ENCODE measurements around the gene SSH3.

Gene SSH3

DNA sequence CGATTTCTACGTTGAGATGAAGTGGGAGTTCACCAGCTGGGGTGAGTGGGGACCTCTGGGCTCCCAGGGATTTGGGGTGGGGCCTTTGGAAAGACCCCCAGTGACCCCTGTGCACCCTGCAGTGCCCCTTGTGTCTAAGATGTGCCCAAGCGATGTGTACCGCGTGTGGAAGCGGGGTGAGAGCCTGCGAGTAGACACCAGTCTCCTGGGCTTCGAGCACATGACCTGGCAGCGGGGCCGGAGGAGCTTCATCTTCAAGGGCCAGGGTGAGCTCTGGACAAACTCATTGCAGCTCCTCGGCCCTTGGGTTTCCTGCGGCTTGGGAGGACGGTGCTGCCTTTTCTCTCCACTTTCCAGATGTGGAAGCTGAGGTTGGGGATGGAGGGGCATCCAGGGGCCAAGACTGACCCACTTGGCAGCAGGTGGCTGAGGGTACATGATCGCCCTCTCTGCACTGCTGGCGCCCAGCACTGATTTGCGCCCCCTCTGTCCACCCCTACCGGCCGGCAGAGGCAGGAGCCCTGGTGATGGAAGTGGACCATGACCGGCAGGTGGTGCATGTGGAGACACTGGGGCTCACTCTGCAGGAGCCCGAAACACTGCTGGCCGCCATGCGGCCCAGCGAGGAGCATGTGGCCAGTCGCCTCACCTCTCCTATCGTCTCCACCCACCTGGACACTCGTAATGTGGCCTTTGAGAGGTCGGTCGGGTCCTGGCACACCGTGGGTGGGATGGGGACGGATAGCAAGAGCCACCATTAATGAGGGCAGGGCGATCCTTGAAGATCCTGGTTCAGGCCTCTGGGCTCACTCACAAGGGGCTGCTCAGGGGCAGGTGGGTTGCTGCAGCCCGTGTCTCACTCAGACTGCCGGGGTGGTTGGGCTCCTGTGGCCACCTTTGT lies 11.6 kb upstream of the SSH3 start:
- Mint-ChIP-seq H3K27me3 (no peaks in the 10 kb centered on the region), H3K9me3 (peaks cover 9% of the 10 kb centered on the region), H3K4me3 (no peak overlapping the region), H3K27ac (no peak overlapping the region), H3K4me1 (ENCODE audit: low read depth) (peaks cover 50% of the 10 kb centered on the region), H3K36me3 (ENCODE audit: low read depth) (peaks cover 55% of the 10 kb centered on the region)

DNA sequence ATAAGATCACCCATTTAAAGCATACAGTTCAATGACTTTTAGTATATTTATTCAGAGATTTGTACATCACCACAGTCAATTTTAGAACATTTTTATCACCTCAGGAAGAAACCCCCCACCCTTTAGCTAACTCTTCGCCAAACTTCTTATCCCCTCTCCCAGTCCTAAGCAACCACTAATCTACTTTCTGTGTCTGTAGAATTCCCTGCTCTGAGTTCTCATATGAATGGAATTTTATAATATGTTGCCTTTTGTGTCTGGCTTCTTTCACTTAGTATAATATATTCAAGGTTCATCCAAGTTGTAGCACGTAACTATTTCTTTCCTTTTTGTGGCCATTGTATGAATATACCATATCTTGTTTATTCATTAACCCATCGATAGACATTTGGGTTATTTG lies 10.7 kb upstream of the SSH3 start:
- H3K9me3 Mint-ChIP-seq, result peaks cover 13% of the 10 kb centered on the region
- peaks cover 41% of the 10 kb centered on the region for H3K4me1 Mint-ChIP-seq (ENCODE audit: low read depth)
- H3K27me3 Mint-ChIP-seq, result no peaks in the 10 kb centered on the region
- peak overlapping the region; percentile 64 for H3K27ac Mint-ChIP-seq
- peaks cover 52% of the 10 kb centered on the region for H3K36me3 Mint-ChIP-seq (ENCODE audit: low read depth)
- H3K4me3 Mint-ChIP-seq, result peak overlapping the region; percentile 51

DNA sequence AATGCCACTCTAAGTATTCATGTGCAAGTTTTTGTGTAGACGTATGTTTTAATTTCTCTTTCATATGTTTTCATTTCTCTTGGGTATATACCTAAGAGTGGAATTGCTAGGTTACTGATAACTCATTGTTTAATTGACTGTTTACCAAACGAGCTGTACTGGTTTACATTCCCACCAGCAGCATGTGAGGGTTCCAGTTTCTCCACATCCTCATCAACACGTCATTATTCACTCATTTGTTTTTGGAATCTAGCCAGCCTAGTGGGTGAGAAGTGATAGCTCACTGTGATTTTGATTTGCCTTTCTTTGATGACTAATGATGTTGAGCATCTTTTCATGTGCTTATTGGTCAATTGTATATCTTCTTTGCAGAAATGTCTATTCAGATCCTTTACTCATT lies 10.2 kb upstream of the SSH3 start:
- Mint-ChIP-seq H3K4me1 (ENCODE audit: low read depth) (peaks cover 37% of the 10 kb centered on the region), H3K4me3 (peak overlapping the region; percentile 51), H3K27me3 (no peaks in the 10 kb centered on the region), H3K36me3 (ENCODE audit: low read depth) (peaks cover 54% of the 10 kb centered on the region), H3K9me3 (peaks cover 13% of the 10 kb centered on the region), H3K27ac (peak overlapping the region; percentile 64)

DNA sequence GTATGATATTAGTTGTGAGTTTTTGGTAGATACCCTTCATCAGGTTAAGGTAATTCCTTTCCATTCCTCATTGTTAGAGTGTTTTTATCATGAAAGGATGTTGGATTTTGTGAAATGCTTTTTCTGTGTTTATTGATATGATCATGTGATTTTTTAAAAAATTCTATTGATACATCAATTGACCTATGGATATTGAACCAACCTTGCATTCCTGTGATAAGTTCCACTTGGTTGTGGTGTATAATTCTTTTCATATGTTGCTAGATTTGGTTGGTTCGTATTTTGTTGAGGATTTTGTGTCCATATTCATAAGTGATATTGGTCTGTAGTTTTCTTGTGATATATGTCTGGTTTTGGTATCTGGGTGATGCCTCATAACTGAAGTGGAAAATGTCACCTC lies 7.5 kb upstream of the SSH3 start:
- no peak overlapping the region for H3K27ac Mint-ChIP-seq
- H3K27me3 Mint-ChIP-seq, result no peaks in the 10 kb centered on the region
- no peak overlapping the region for H3K4me3 Mint-ChIP-seq
- H3K4me1 Mint-ChIP-seq (ENCODE audit: low read depth), result peaks cover 32% of the 10 kb centered on the region
- peaks cover 13% of the 10 kb centered on the region for H3K9me3 Mint-ChIP-seq
- H3K36me3 Mint-ChIP-seq (ENCODE audit: low read depth), result peaks cover 63% of the 10 kb centered on the region

DNA sequence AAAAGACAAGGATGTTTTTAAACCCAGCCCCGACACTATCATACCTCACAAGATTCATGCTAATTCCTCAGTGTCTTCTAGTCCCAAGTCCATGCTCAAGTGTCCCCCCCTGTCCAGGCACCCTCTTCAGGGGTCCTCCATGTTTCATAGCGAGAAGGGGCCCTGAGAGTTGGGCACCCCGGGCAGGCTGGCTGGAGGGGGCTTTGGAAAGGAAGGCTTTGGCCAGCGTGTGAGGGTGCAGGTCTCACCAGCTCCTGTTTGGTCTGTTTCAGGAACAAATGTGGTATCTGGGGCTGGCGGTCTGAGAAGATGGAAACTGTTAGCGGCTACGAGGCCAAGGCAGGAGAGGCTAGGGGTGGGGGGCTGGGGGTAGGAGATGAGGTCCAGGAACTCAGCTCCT lies 4.5 kb upstream of the SSH3 start:
- Mint-ChIP-seq H3K27ac (no peak overlapping the region), H3K36me3 (ENCODE audit: low read depth) (peaks cover 46% of the 10 kb centered on the region), H3K4me1 (ENCODE audit: low read depth) (peaks cover 9% of the 10 kb centered on the region), H3K9me3 (peaks cover 13% of the 10 kb centered on the region), H3K27me3 (no peaks in the 10 kb centered on the region), H3K4me3 (no peak overlapping the region)

DNA sequence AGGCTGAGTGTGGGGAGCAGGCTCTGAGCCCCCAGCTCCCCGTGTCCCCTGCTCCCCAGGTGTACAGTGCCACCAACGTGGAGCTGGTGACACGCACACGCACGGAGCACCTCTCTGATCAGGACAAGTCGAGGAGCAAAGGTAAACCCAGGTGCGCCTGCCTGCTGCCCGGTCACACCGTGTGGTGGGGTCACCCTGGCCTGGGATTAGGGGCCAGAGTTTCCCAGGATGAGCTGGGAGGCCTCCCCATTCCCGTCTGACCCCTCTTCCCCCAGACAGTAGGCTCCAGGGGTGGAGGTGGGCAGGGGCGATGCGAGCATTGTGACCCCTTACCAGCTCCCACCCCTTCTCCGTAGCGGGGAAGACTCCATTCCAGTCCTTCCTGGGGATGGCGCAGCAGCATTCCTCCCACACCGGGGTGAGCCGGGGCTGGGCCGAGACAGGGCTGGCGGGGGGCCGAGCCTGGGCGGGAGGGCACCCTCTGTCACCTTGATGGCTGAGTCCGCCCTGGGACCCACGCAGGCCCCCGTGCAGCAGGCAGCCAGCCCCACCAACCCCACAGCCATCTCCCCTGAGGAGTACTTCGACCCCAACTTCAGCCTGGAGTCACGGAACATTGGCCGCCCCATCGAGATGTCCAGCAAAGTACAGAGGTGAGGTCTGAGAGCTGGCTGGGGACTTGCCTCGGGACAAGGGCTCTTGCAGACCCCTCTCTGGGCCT lies 3.7 kb upstream of the SSH3 start:
- Mint-ChIP-seq H3K9me3 (peaks cover 13% of the 10 kb centered on the region), H3K27ac (no peak overlapping the region), H3K4me1 (ENCODE audit: low read depth) (peaks cover 7% of the 10 kb centered on the region), H3K4me3 (no peak overlapping the region), H3K27me3 (no peaks in the 10 kb centered on the region), H3K36me3 (ENCODE audit: low read depth) (peaks cover 41% of the 10 kb centered on the region)

DNA sequence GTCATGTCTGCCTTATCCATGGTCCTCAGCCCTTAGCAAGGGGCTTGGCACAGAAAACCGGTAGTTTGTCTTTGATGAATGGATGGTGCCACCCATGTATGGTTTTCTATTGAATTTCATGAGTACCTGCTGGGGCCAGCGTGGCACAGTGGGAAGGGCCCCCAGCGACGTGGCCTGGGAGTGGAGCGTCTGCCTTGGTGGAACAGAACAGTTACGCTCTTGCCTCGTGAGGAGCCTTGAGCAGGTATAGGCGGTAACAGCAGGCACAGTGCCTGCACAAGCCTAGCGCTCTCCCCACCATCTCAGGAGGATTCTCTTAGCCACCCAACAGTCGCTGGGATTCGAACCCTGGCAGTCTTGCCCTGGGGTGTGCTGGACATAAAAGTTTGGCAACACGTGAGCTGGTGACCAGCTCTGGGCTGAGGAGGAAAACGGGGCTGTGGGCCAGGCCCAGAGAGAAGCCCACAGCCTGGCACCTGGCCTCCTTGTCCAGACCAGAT lies 3.0 kb upstream of the SSH3 start:
- no peak overlapping the region for H3K4me3 Mint-ChIP-seq
- H3K4me1 Mint-ChIP-seq (ENCODE audit: low read depth), result peaks cover 9% of the 10 kb centered on the region
- H3K36me3 Mint-ChIP-seq (ENCODE audit: low read depth), result peaks cover 35% of the 10 kb centered on the region
- H3K27ac Mint-ChIP-seq, result no peak overlapping the region
- no peaks in the 10 kb centered on the region for H3K27me3 Mint-ChIP-seq
- peaks cover 13% of the 10 kb centered on the region for H3K9me3 Mint-ChIP-seq

DNA sequence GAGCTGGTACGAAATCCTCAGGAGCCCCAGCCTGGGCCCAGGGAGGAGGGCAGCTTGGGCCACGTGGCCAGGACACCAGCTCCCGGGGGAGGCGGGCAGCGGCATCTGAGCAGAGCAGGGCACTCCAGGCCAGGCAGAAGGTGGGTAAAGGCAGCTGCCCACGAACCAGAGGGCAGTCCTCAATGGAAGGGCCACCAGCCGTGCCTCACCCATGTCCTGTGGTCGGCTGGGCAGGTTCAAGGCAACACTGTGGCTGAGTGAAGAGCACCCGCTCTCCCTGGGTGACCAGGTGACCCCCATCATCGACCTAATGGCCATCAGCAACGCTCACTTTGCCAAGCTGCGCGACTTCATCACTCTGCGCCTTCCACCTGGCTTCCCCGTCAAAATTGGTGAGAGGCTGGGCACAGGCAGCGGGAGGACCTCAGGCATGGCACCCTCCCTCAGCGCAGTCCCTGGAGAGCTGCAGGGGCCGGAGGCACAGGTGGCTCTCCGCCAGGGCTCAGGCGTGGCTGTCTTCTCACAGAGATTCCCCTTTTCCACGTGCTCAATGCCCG lies 2.5 kb upstream of the SSH3 start:
- Mint-ChIP-seq H3K9me3 (peaks cover 13% of the 10 kb centered on the region), H3K4me1 (ENCODE audit: low read depth) (peaks cover 9% of the 10 kb centered on the region), H3K27me3 (no peaks in the 10 kb centered on the region), H3K36me3 (ENCODE audit: low read depth) (peaks cover 29% of the 10 kb centered on the region), H3K27ac (no peak overlapping the region), H3K4me3 (no peak overlapping the region)

GRCh38 chr11:67301313-67301921 lies 1.9 kb upstream of the SSH3 start:
- peaks cover 24% of the 10 kb centered on the region for H3K36me3 Mint-ChIP-seq (ENCODE audit: low read depth)
- H3K27ac Mint-ChIP-seq, result no peak overlapping the region
- H3K4me1 Mint-ChIP-seq (ENCODE audit: low read depth), result peaks cover 9% of the 10 kb centered on the region
- H3K4me3 Mint-ChIP-seq, result no peak overlapping the region
- H3K27me3 Mint-ChIP-seq, result no peaks in the 10 kb centered on the region
- H3K9me3 Mint-ChIP-seq, result peaks cover 7% of the 10 kb centered on the region

GRCh38 chr11:67301951-67302516 lies 1.3 kb upstream of the SSH3 start:
- Mint-ChIP-seq H3K4me3 (no peak overlapping the region), H3K36me3 (ENCODE audit: low read depth) (peaks cover 17% of the 10 kb centered on the region), H3K27ac (no peak overlapping the region), H3K9me3 (peaks cover under 1% of the 10 kb centered on the region), H3K4me1 (ENCODE audit: low read depth) (peaks cover 9% of the 10 kb centered on the region), H3K27me3 (no peaks in the 10 kb centered on the region)

DNA sequence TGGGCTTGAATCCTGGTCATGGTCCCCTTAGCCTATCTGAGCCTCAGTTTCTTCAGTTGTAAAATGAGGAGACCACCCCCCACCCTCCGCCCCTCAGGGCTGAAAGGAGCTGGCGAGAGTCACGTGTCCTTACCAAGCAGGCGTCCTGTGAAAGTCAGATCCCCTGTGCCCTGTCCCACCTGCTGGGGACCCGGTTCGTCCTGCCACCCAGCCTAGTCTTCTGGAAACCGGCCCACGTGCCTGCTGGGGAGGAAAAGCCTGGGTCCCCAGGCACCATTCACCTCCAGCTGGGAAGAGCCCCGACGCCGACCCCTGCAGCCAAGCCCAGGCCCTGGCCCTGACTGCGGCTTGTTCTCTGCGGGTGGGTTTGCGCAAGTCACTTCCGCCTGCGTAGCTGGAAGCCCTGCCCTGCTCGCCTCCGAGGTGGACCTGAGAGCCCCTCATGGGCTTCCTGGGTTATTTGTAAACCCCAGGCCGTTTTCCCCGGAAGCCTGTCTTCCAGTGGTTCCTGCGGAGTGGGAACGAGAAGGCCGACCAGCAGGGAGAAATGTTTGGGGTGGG lies 679 bp upstream of the SSH3 start:
- peaks cover 14% of the 10 kb centered on the region for H3K36me3 Mint-ChIP-seq (ENCODE audit: low read depth)
- no peaks in the 10 kb centered on the region for H3K27me3 Mint-ChIP-seq
- H3K27ac Mint-ChIP-seq, result no peak overlapping the region
- H3K9me3 Mint-ChIP-seq, result no peaks in the 10 kb centered on the region
- peaks cover 9% of the 10 kb centered on the region for H3K4me1 Mint-ChIP-seq (ENCODE audit: low read depth)
- H3K4me3 Mint-ChIP-seq, result peak overlapping the region; percentile 23

- Mint-ChIP-seq H3K4me1 (ENCODE audit: low read depth) (peaks cover 3% of the 10 kb centered on the region), H3K36me3 (ENCODE audit: low read depth) (peaks cover 3% of the 10 kb centered on the region), H3K9me3 (no peaks in the 10 kb centered on the region), H3K27me3 (no peaks in the 10 kb centered on the region), H3K4me3 (peak overlapping the region; percentile 20), H3K27ac (no peak overlapping the region)
Observed at GRCh38 chr11:67303835-67304411, 593 bp downstream of the SSH3 start.

DNA sequence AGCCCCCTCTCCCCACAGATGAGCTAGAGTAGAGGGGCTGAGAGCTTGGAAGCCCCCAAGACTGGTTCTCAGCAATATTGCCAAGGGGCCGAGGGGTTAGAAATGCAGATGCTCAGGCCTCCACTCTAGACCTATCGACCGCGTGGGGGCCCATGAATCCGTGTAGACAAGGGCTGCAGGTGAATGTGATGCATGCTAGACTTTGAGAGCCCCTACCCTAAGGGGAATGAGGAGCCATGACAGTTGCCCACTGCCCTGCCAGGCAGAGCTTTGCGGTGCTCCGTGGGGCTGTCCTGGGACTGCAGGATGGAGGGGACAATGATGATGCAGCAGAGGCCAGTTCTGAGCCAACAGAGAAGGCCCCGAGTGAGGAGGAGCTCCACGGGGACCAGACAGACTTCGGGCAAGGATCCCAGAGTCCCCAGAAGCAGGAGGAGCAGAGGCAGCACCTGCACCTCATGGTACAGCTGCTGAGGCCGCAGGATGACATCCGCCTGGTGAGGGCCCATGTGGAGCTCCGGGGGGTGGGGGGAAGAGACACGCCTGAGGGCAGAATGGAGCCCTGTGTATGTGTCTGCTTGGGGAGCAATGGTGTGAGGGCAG lies 1.3 kb downstream of the SSH3 start:
- Mint-ChIP-seq H3K4me1 (ENCODE audit: low read depth) (peaks cover 3% of the 10 kb centered on the region), H3K27ac (no peak overlapping the region), H3K27me3 (no peaks in the 10 kb centered on the region), H3K9me3 (no peaks in the 10 kb centered on the region), H3K36me3 (ENCODE audit: low read depth) (no peaks in the 10 kb centered on the region), H3K4me3 (peak overlapping the region; percentile 20)

All from stimulated activated naive CD8-positive, alpha-beta T cell treated with anti-CD3 and anti-CD28 coated beads, Interleukin-15, Interleukin-2, amounts not matched to agents 100 ng/mL and 50 ng/mL, for 24 hours (primary cell).